HG03460 (cell line): ENCODE data around the gene SUMO2.

ENCODE experiments used
- ATAC-seq: cut with Tn5 transposase; IDR thresholded peaks from one replicate; pipeline ENCODE4 v1.9.1; 2021; ENCODE audit not compliant: unreplicated experiment

Gene SUMO2

GRCh38 chr17:75124819-75125162 lies 58.0 kb downstream of the SUMO2 start:
- ATAC-seq, result no peak

GRCh38 chr17:75124041-75124818 lies 58.5 kb downstream of the SUMO2 start:
- ATAC-seq, result no peak

- ATAC-seq, result no peak
Measured at GRCh38 chr17:75118307-75118706, 64.5 kb downstream of the SUMO2 start.

DNA sequence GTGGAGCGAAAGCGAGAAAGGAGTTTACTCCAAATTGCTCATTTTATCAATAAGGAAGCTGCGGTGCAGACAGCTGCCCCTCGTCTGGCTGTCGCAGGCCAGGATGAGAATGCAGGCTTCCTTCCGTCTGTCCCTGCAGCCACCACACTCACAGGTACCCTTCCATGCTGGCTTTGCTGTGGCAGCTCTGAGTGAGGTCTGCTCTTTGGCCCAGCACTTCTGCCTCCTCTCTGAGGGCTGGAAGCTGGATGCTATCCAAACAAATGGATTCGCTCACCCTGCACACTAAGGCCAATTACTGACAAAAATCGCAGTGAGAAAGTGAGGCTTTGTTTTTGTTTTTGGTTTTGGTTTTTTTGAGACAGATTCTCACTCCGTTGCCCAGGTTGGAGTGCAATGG lies 66.0 kb downstream of the SUMO2 start:
- ATAC-seq, result no peak
